Mesothelial cell of epicardium (in vitro differentiated cells): ENCODE measurements around the gene IFIT1. TPM values are rescaled to one million over a fixed set of nuclear protein-coding genes. Genes with fewer than 3 reads are reported as not detected.

Source experiments
- DNase-seq, 2 experiments: peaks; one replicate each; pipeline ENCODE4 v3.0.0; 2021; ENCODE audit warnings: low spot score in 2 of 2; ENCODE audit not compliant: unreplicated experiment in 2 of 2
- H3K27ac Mint-ChIP-seq: 2 replicates; pipeline ENCODE4 v1.8.0; 2021; ENCODE audit warnings: mixed read lengths
- H3K27me3 Mint-ChIP-seq: 2 replicates; pipeline ENCODE4 v1.8.0; 2021; ENCODE audit warnings: low read depth, mixed read lengths
- H3K36me3 Mint-ChIP-seq: 2 replicates; pipeline ENCODE4 v1.8.0; 2021; ENCODE audit warnings: mixed read lengths
- H3K4me1 Mint-ChIP-seq: 2 replicates; pipeline ENCODE4 v1.8.0; 2021; ENCODE audit warnings: mixed read lengths
- H3K4me3 Mint-ChIP-seq: 2 replicates; pipeline ENCODE4 v1.8.0; 2021; ENCODE audit warnings: mild to moderate bottlenecking, moderate library complexity, mixed read lengths
- H3K9me3 Mint-ChIP-seq: 2 replicates; pipeline ENCODE4 v1.8.0; 2021; ENCODE audit warnings: mixed read lengths
- total RNA-seq: library from RNA; stranded (reverse); gene quantifications from 3 replicates; pipeline ENCODE4 v1.2.1, GENCODE V29; 2021
- TF ChIP-seq, protein P1 (sequence below): fragments of 200-600 bp; sonication (generic); IDR thresholded peaks from one replicate; pipeline ENCODE4 v1.5.0; 2021; ENCODE audit warnings: antibody characterized with exemption; ENCODE audit not compliant: unreplicated experiment

IFIT1 gene
- total RNA-seq, 1 donor from 2014 or later = 44.1 TPM

- Mint-ChIP-seq H3K4me3 (no peak overlapping the region), H3K36me3 (no peaks in the 10 kb centered on the region), H3K4me1 (peaks cover 11% of the 10 kb centered on the region), H3K27ac (peak overlapping the region; percentile 62), H3K9me3 (no peaks in the 10 kb centered on the region), H3K27me3 (no peaks in the 10 kb centered on the region)
- TF ChIP-seq, protein P1, sequence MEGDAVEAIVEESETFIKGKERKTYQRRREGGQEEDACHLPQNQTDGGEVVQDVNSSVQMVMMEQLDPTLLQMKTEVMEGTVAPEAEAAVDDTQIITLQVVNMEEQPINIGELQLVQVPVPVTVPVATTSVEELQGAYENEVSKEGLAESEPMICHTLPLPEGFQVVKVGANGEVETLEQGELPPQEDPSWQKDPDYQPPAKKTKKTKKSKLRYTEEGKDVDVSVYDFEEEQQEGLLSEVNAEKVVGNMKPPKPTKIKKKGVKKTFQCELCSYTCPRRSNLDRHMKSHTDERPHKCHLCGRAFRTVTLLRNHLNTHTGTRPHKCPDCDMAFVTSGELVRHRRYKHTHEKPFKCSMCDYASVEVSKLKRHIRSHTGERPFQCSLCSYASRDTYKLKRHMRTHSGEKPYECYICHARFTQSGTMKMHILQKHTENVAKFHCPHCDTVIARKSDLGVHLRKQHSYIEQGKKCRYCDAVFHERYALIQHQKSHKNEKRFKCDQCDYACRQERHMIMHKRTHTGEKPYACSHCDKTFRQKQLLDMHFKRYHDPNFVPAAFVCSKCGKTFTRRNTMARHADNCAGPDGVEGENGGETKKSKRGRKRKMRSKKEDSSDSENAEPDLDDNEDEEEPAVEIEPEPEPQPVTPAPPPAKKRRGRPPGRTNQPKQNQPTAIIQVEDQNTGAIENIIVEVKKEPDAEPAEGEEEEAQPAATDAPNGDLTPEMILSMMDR = no peak
- DNase-seq = no peak
These were observed 18.3 kb upstream of the IFIT1 start for GRCh38 chr10:89373916-89374711.

GRCh38 chr10:89374713-89375141, 17.7 kb upstream of the IFIT1 start:
- Mint-ChIP-seq H3K4me3 (no peak overlapping the region), H3K9me3 (no peaks in the 10 kb centered on the region), H3K36me3 (no peaks in the 10 kb centered on the region), H3K4me1 (peaks cover 8% of the 10 kb centered on the region), H3K27ac (peak overlapping the region; percentile 62), H3K27me3 (no peaks in the 10 kb centered on the region)
- DNase-seq = no peak
- TF ChIP-seq, protein P1 = no peak

GRCh38 chr10:89377705-89378637, 14.5 kb upstream of the IFIT1 start, which contains the start of gene IFIT1B:
Gene IFIT1B (plus strand): TSS chr10:89378056. CDS start chr10:89378136, 80 bp downstream.
- Mint-ChIP-seq H3K27ac (no peak within 1 kb of the TSS), H3K4me3 (no peak within 1 kb of the TSS), H3K9me3 (no peaks in the 10 kb centered on the region), H3K27me3 (no peaks in the 10 kb centered on the region), H3K36me3 (no peaks in the 10 kb centered on the region), H3K4me1 (peaks cover 8% of the 10 kb centered on the region)
- no peak for DNase-seq
- TF ChIP-seq, protein P1 = no peak

GRCh38 chr10:89379103-89379502, 13.3 kb upstream of the IFIT1 start:
- Mint-ChIP-seq H3K27ac (no peak overlapping the region), H3K4me1 (peaks cover 7% of the 10 kb centered on the region), H3K36me3 (no peaks in the 10 kb centered on the region), H3K27me3 (no peaks in the 10 kb centered on the region), H3K9me3 (no peaks in the 10 kb centered on the region), H3K4me3 (no peak overlapping the region)
- no peak for DNase-seq
- TF ChIP-seq, protein P1 = no peak

- no peaks in the 10 kb centered on the region for H3K4me1 Mint-ChIP-seq
- H3K4me3 Mint-ChIP-seq = no peak overlapping the region
- H3K27me3 Mint-ChIP-seq = no peaks in the 10 kb centered on the region
- H3K27ac Mint-ChIP-seq = no peak overlapping the region
- H3K36me3 Mint-ChIP-seq = no peaks in the 10 kb centered on the region
- H3K9me3 Mint-ChIP-seq = no peaks in the 10 kb centered on the region
- no peak for DNase-seq
- TF ChIP-seq, protein P1 = no peak
These were observed 9.7 kb upstream of the IFIT1 start for GRCh38 chr10:89382757-89383156.
